HG03159 (cell line): ENCODE results near the gene CIAPIN1.

Experiments used
- ATAC-seq: cut with Tn5 transposase; IDR thresholded peaks from one replicate; pipeline ENCODE4 v1.9.1; 2021; ENCODE audit warnings: mild to moderate bottlenecking, moderate library complexity; ENCODE audit not compliant: unreplicated experiment

Gene CIAPIN1

GRCh38 chr16:57447186-57447962, at the start of gene CIAPIN1, which contains the start of gene COQ9:
Gene CIAPIN1, minus strand, starts transcription at chr16:57447385. Its CDS starts 6,457 bp downstream, at chr16:57440928.
Gene COQ9, plus strand, starts transcription at chr16:57447479. Its CDS starts 27 bp downstream, at chr16:57447506.
- ATAC-seq: peak; percentile 98

- ATAC-seq: no peak
Measured at GRCh38 chr16:57493767-57494166, 46.6 kb upstream of the CIAPIN1 start.

GRCh38 chr16:57489229-57489628, 42.0 kb upstream of the CIAPIN1 start:
- no peak for ATAC-seq

- ATAC-seq: no peak
Measured at GRCh38 chr16:57486858-57487834, 40.0 kb upstream of the CIAPIN1 start.

- ATAC-seq: no peak
Measured at GRCh38 chr16:57485916-57486857, 39.0 kb upstream of the CIAPIN1 start, which contains the start of gene DOK4. Gene DOK4, minus strand, starts transcription at chr16:57486493. Its CDS starts 6,986 bp downstream, at chr16:57479507.

GRCh38 chr16:57485091-57485915, 38.1 kb upstream of the CIAPIN1 start:
- ATAC-seq: no peak

GRCh38 chr16:57484515-57485005, 37.4 kb upstream of the CIAPIN1 start:
- ATAC-seq: no peak

GRCh38 chr16:57483725-57484514, 36.7 kb upstream of the CIAPIN1 start:
- no peak for ATAC-seq

- ATAC-seq: no peak
Measured at GRCh38 chr16:57482845-57483545, 35.8 kb upstream of the CIAPIN1 start.

GRCh38 chr16:57481421-57481820, 34.2 kb upstream of the CIAPIN1 start:
- no peak for ATAC-seq

GRCh38 chr16:57480754-57481230, 33.6 kb upstream of the CIAPIN1 start:
- ATAC-seq: no peak

GRCh38 chr16:57479976-57480753, 33.0 kb upstream of the CIAPIN1 start:
- no peak for ATAC-seq

- ATAC-seq: no peak
Measured at GRCh38 chr16:57479205-57479975, 32.2 kb upstream of the CIAPIN1 start.

- no peak for ATAC-seq
Measured at GRCh38 chr16:57478396-57479204, 31.4 kb upstream of the CIAPIN1 start.

- ATAC-seq: no peak
Measured at GRCh38 chr16:57477531-57478202, 30.5 kb upstream of the CIAPIN1 start.
